Mucosa of descending colon (tissue), 3 donors: ENCODE measurements around the gene ZNF425. TPM values are rescaled to one million over a fixed set of nuclear protein-coding genes. Genes with fewer than 3 reads are reported as not detected.

Experiments
- ATAC-seq: fragments of 200-7000 bp; cut with Tn5 transposase; one replicate; pipeline ENCODE4 v1.9.1; 2020; ENCODE audit warnings: mild to moderate bottlenecking, moderate library complexity
- DNase-seq, 3 donors: peaks; one replicate each; pipeline ENCODE4 v3.0.0-alpha.2; 2020
- H3K36me3 ChIP-seq: fragments of 200-600 bp; one replicate; pipeline ENCODE4 v1.8.0; 2021; ENCODE audit warnings: low read depth, mild to moderate bottlenecking
- H3K4me1 ChIP-seq: fragments of 200-600 bp; one replicate; pipeline ENCODE4 v1.8.0; 2021; ENCODE audit warnings: low read depth, mild to moderate bottlenecking
- H3K4me3 ChIP-seq: fragments of 200-600 bp; one replicate; pipeline ENCODE4 v1.8.0; 2021; ENCODE audit warnings: mild to moderate bottlenecking
- H3K9me3 ChIP-seq: fragments of 200-600 bp; one replicate; pipeline ENCODE4 v1.8.0; 2021; ENCODE audit warnings: mild to moderate bottlenecking
- intact Hi-C, 2 donors: fragments of 100-400 bp; cut with DNase I in 1 of 2; cut with micrococcal nuclease in 1 of 2; formaldehyde crosslinking; loops; one replicate each; pipeline versions ENCODE4 v1.11.0 to v1.11.1; 2022; cut with DNase I, micrococcal nuclease
- total RNA-seq, 3 donors: library from RNA; stranded (reverse); fragmentation: NEBNext Ultra II Directional in 2 of 3; extraction: Animal tissue kit (Norgen Biotek cat#: 25700) in 2 of 3; gene quantifications; one replicate each; pipeline versions ENCODE4 v1.2.1 to v1.2.4, GENCODE V29; 2021 to 2023
- TF ChIP-seq, protein P1 (sequence below): fragments of 200-600 bp; IDR thresholded peaks from one replicate; pipeline ENCODE4 v1.8.0; 2022; ENCODE audit warnings: antibody characterized with exemption, mild to moderate bottlenecking
- donor health status: DM: no; HTN: no; CAD: no; lungs with moderate emphysema.
- donor health status: DM: no; HTN: no; CAD: no.
- donor health status: DM: no; HTN: yes; CAD: no.

ZNF425 gene
- total RNA-seq, 3 donors from 2014 or later, result 1.3 to 4.2 (median 1.4) TPM

DNA sequence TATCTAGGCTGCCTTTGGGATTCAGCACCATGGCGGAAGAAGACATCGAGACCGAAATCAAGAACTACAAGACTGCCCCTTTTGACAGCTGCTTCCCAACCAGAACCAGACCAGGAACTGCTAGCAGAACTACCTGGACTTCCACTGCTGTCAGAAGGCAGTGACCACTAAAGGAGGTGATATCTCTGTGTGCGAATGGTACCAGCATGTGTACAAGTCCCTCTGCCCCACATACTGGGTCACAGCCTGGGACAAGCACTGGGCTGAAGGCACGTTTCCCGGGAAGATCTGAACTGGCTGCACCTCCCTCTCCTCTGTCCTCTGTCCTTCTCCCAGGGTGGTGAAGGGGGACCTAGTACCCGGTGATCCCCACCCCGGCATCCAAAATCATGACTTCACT is 72.2 kb downstream of the ZNF425 start:
- DNase-seq (no peak), ATAC-seq (no peak)
- intact Hi-C loops, result no loop called here
- Histone ChIP-seq H3K36me3 (no peaks in the 10 kb centered on the region), H3K9me3 (no peaks in the 10 kb centered on the region), H3K4me1 (no peaks in the 10 kb centered on the region), H3K4me3 (no peak overlapping the region)
- TF ChIP-seq, protein P1, sequence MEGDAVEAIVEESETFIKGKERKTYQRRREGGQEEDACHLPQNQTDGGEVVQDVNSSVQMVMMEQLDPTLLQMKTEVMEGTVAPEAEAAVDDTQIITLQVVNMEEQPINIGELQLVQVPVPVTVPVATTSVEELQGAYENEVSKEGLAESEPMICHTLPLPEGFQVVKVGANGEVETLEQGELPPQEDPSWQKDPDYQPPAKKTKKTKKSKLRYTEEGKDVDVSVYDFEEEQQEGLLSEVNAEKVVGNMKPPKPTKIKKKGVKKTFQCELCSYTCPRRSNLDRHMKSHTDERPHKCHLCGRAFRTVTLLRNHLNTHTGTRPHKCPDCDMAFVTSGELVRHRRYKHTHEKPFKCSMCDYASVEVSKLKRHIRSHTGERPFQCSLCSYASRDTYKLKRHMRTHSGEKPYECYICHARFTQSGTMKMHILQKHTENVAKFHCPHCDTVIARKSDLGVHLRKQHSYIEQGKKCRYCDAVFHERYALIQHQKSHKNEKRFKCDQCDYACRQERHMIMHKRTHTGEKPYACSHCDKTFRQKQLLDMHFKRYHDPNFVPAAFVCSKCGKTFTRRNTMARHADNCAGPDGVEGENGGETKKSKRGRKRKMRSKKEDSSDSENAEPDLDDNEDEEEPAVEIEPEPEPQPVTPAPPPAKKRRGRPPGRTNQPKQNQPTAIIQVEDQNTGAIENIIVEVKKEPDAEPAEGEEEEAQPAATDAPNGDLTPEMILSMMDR, result no peak

DNA sequence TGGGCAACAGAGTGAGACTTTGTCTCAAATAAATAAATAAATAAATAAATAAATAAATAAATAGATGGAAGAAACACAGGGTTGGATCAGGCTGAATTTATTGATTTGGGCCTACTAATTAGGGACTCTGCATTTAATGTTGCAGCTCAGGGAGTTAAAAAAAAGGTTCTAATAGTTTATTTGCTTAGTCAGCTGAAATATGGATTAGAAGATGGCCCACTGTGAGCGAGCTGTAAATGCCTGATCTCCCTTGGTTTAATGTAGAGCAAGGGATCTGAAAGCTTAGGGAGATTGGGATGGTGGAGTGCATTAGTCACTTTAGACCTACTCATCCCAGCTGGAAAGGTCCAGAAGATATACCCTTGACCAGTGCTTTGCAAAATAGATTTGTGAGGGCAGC is 72.7 kb downstream of the ZNF425 start:
- no peak for ATAC-seq
- Histone ChIP-seq H3K4me1 (no peaks in the 10 kb centered on the region), H3K4me3 (no peak overlapping the region), H3K36me3 (no peaks in the 10 kb centered on the region), H3K9me3 (no peaks in the 10 kb centered on the region)
- intact Hi-C loops, result no loop called here
- TF ChIP-seq, protein P1, result no peak
- no peak for DNase-seq

Other genes starting within 250 kb of the ZNF425 start
- gene EZH2, start 242.0 kb downstream of the ZNF425 start, total RNA-seq, result 10 to 100 TPM in 2 of 3 donors, 1 to 10 TPM in 1; 4.7 to 18.1 (median 10.5) TPM
- 100 to 1,000 TPM in 2 of 3 donors, 10 to 100 TPM in 1; 78.4 to 211 (median 109) TPM for gene PDIA4, start 97.8 kb downstream of the ZNF425 start, total RNA-seq
- gene ZNF786, start 35.6 kb downstream of the ZNF425 start, total RNA-seq, result 1 to 10 TPM; 4.0 to 7.1 (median 5.0) TPM
- gene ZNF398, start 21.1 kb upstream of the ZNF425 start, total RNA-seq, result 10 to 100 TPM in 2 of 3 donors, 1 to 10 TPM in 1; 9.9 to 17.2 (median 10.9) TPM
- 10 to 100 TPM; 22.0 to 32.4 (median 28.1) TPM for gene ZNF282, start 69.2 kb upstream of the ZNF425 start, total RNA-seq
- gene ZNF212, start 113.3 kb upstream of the ZNF425 start, total RNA-seq, result 10 to 100 TPM in 2 of 3 donors, 1 to 10 TPM in 1; 9.7 to 12.8 (median 11.9) TPM
- gene ZNF783, start 135.9 kb upstream of the ZNF425 start, total RNA-seq, result 10 to 100 TPM in 2 of 3 donors, 1 to 10 TPM in 1; 9.2 to 18.2 (median 12.9) TPM